ENCODE data around the gene SYTL5.
"Not testable (repeated sequence)": the region's sequence is repeated elsewhere in the genome, so short reads cannot be mapped to it uniquely, and the experiment has no call there.

SYTL5 gene

DNA sequence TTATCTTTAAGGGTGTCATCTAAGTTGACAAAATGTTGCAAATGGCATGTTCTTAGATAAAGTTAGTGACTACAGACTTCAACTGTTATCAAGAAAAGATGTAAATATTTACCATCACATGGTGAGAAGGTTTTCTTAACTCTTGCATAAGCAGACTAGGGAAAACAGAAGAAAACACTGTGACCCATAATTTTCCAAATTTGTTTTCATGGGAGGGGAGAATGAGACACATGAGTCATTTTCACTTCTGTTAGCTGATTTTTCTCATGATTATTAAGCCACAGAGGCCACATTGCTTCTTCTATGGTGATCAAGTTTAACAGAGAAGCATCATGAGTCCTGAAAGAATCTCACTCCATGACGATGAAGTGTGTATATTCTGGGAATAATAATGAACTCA, 30.2 kb upstream of the SYTL5 start:
- TF ChIP-seq CTCF (IDR thresholded peaks at IDR 0.05; ENCODE audit: low read depth, low read length, missing control alignments), result no peak
- no peak for DNase-seq (ENCODE audit: extremely low read depth, low read depth)

DNA sequence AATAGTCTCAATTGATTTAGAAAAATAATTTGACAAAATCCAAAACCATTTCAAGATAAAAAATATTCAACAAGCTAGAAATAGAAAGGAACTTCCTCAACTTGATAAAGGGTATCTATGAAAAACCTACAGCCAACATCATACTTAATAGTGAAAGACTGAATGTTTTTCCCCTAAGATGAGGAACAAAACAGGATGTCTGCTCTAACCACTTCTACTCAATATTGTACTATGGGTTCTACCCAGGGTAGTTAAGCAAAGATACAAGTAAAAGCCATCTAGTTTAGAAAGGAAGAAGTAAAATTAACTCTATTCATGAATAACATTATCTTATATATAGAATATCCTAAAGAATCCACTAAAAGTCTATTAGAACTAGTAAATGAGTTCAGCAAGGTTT, 21.5 kb upstream of the SYTL5 start:
- no peak for DNase-seq (ENCODE audit: extremely low read depth, low read depth)
- no peak overlapping the region for H3K4me3 ChIP-seq (replicated peaks; ENCODE audit: low read depth, low read length)
- TF ChIP-seq CTCF (IDR thresholded peaks at IDR 0.05; ENCODE audit: low read depth, low read length, missing control alignments), result no peak

More for the DNA sequence above, 30.2 kb upstream of the SYTL5 start:
- H3K4me3 ChIP-seq (replicated peaks; ENCODE audit: low read depth, low read length), result no peak overlapping the region

GRCh38 chrX:37986893-37987292, 19.5 kb upstream of the SYTL5 start:
- DNase-seq (ENCODE audit: extremely low read depth, low read depth), result no peak
- TF ChIP-seq CTCF (IDR thresholded peaks at IDR 0.05; ENCODE audit: low read depth, low read length, missing control alignments), result no peak
- no peak overlapping the region for H3K4me3 ChIP-seq (replicated peaks; ENCODE audit: low read depth, low read length)

GRCh38 chrX:37989304-37989703, 17.0 kb upstream of the SYTL5 start:
- no peak for TF ChIP-seq CTCF (IDR thresholded peaks at IDR 0.05; ENCODE audit: low read depth, low read length, missing control alignments)
- no peak overlapping the region for H3K4me3 ChIP-seq (replicated peaks; ENCODE audit: low read depth, low read length)
- DNase-seq (ENCODE audit: extremely low read depth, low read depth), result no peak

GRCh38 chrX:37991303-37991702, 15.1 kb upstream of the SYTL5 start:
- not testable (repeated sequence) for DNase-seq (ENCODE audit: extremely low read depth, low read depth); H3K4me3 ChIP-seq (replicated peaks; ENCODE audit: low read depth, low read length)

GRCh38 chrX:37993176-37993575, 13.2 kb upstream of the SYTL5 start:
- DNase-seq (ENCODE audit: extremely low read depth, low read depth), result no peak
- TF ChIP-seq CTCF (IDR thresholded peaks at IDR 0.05; ENCODE audit: low read depth, low read length, missing control alignments), result no peak
- H3K4me3 ChIP-seq (replicated peaks; ENCODE audit: low read depth, low read length), result no peak overlapping the region

DNA sequence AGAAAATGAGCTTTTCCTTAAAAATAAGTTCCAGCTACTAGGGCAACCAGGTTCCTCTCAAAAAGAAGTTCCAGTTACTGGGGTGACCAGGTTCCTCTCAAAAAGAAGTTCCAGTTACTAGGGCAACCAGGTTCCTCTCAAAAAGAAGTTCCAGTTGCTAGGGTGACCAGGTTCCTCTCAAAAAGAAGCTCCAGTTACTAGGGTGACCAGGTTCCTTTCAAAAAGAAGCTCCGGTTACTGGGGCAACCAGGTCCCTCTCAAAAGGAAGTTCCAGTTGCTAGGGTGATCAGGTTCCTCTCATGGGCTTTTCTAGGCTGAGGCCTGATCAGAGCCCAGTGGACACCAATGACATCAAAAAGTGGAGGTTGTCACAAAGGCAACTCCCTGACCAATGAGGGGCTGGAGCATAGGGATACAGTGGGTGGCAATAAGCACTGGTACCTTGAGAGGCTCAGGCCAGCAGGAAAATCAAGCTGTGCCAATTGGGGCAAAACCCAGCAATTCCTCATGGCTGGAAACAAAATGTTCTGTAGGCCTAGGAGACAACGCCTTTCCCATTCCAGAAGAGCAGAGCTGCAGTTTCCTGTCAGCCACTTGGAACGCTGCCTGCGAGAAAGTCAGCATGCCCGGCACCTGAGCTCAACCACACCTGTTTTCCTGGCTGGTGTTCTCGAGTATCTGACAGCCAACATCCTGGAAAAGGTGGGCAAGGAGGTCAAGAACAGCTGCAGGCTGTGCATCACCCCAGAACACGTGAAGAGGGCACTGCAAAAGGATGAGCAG, 12.3 kb upstream of the SYTL5 start:
- no peak for DNase-seq (ENCODE audit: extremely low read depth, low read depth)
- no peak overlapping the region for H3K4me3 ChIP-seq (replicated peaks; ENCODE audit: low read depth, low read length)
- no peak for TF ChIP-seq CTCF (IDR thresholded peaks at IDR 0.05; ENCODE audit: low read depth, low read length, missing control alignments)

Data from HFF-Myc (cell line).